WTC11 (cell line): ENCODE data around the gene ZBTB16.

Source experiments
- CTCF ChIP-seq: fragments of 200-600 bp; IDR thresholded peaks from 2 replicates; pipeline ENCODE4 v1.8.0; 2022; ENCODE audit warnings: antibody characterized with exemption
- NR1H2 ChIP-seq: sonication (generic); formaldehyde crosslinking; IDR thresholded peaks from 2 replicates; pipeline ENCODE4 v1.9.0; 2021; ENCODE audit warnings: mild to moderate bottlenecking, moderate library complexity, missing genetic modification reagents
- TF ChIP-seq, protein P1 (sequence below): sonication (generic); formaldehyde crosslinking; IDR thresholded peaks from 2 replicates; pipeline ENCODE4 v1.8.0; 2022; ENCODE audit warnings: missing genetic modification reagents

DNA sequence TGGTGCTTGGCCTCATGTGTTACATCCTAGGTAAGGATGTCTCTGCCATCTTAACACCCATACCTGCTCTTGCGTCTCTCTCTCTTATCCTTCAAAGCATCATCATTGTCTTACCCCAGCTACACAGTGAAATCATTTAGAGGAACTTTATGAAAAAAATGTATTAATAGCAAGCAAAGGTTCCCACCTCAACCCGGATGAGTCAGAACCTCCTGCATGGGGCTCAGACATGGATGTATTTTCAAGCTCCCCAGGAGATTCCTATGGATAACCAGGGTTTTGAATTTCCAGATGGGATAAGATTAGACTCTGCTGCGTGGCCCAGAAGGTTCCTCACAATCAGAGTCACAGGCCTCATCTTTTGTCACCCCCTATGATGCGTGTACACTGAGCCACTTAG, 147.6 kb downstream of the ZBTB16 start:
- TF ChIP-seq, protein P1, sequence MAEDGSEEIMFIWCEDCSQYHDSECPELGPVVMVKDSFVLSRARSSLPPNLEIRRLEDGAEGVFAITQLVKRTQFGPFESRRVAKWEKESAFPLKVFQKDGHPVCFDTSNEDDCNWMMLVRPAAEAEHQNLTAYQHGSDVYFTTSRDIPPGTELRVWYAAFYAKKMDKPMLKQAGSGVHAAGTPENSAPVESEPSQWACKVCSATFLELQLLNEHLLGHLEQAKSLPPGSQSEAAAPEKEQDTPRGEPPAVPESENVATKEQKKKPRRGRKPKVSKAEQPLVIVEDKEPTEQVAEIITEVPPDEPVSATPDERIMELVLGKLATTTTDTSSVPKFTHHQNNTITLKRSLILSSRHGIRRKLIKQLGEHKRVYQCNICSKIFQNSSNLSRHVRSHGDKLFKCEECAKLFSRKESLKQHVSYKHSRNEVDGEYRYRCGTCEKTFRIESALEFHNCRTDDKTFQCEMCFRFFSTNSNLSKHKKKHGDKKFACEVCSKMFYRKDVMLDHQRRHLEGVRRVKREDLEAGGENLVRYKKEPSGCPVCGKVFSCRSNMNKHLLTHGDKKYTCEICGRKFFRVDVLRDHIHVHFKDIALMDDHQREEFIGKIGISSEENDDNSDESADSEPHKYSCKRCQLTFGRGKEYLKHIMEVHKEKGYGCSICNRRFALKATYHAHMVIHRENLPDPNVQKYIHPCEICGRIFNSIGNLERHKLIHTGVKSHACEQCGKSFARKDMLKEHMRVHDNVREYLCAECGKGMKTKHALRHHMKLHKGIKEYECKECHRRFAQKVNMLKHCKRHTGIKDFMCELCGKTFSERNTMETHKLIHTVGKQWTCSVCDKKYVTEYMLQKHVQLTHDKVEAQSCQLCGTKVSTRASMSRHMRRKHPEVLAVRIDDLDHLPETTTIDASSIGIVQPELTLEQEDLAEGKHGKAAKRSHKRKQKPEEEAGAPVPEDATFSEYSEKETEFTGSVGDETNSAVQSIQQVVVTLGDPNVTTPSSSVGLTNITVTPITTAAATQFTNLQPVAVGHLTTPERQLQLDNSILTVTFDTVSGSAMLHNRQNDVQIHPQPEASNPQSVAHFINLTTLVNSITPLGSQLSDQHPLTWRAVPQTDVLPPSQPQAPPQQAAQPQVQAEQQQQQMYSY (CRISPR knock-in tag): no peak
- TF ChIP-seq CTCF (no peak), NR1H2 (CRISPR knock-in tag) (no peak)
